Osteoblast (primary cell): Measurements from ENCODE around the gene ABCB8. TPM values are rescaled to one million over a fixed set of nuclear protein-coding genes. Genes with fewer than 3 reads are reported as not detected.

Source experiments
- DNase-seq: peaks from one replicate; pipeline ENCODE4 v3.0.0; 2011; ENCODE audit warnings: low spot score, mixed read lengths; ENCODE audit not compliant: insufficient read length; ENCODE audit errors: missing footprints
- H2AFZ ChIP-seq: 2 replicates; pipeline ENCODE4 v1.6.0; 2011; ENCODE audit warnings: mild to moderate bottlenecking, low read length
- H3K27ac ChIP-seq: 2 replicates; pipeline ENCODE4 v1.5.1; 2011; ENCODE audit warnings: mild to moderate bottlenecking, low read depth, low read length, moderate library complexity
- H3K27me3 ChIP-seq: 2 replicates; pipeline ENCODE4 v1.6.0; 2012; ENCODE audit warnings: mild to moderate bottlenecking, control low read depth, inconsistent platforms, low read length, moderate library complexity; ENCODE audit not compliant: insufficient read depth
- H3K36me3 ChIP-seq: 2 replicates; pipeline ENCODE4 v1.5.1; 2011; ENCODE audit warnings: mild to moderate bottlenecking, low read length, control low read depth, moderate library complexity; ENCODE audit not compliant: insufficient read depth
- H3K4me1 ChIP-seq: 2 replicates; pipeline ENCODE4 v1.5.1; 2011; ENCODE audit warnings: mild to moderate bottlenecking, low read length, control low read depth, moderate library complexity; ENCODE audit not compliant: insufficient read depth
- H3K4me2 ChIP-seq: 2 replicates; pipeline ENCODE4 v1.6.0; 2011; ENCODE audit warnings: mild to moderate bottlenecking, low read length; ENCODE audit not compliant: insufficient read depth
- H3K4me3 ChIP-seq: fragments of 200-600 bp; sonication (generic); 3 replicates; pipeline ENCODE4 v1.5.1; 2012; ENCODE audit warnings: mild to moderate bottlenecking, low read length, inconsistent platforms; ENCODE audit not compliant: insufficient read depth
- H3K79me2 ChIP-seq: 2 replicates; pipeline ENCODE4 v1.6.0; 2012; ENCODE audit warnings: mild to moderate bottlenecking, low read length, control low read depth, inconsistent platforms; ENCODE audit not compliant: insufficient read depth
- H3K9me3 ChIP-seq: 2 replicates; pipeline ENCODE4 v1.5.1; 2011; ENCODE audit warnings: low read depth, low read length, control low read depth
- H4K20me1 ChIP-seq: 2 replicates; pipeline ENCODE4 v1.6.0; 2012; ENCODE audit warnings: mild to moderate bottlenecking, low read length, control low read depth; ENCODE audit not compliant: insufficient read depth
- total RNA-seq: library from RNA; depleted of rRNA; stranded (reverse); fragments of >200 nt; gene quantifications from 2 replicates; pipeline ENCODE4 v1.2.3, GENCODE V29; 2012
- TF ChIP-seq, protein P1 (sequence below): IDR thresholded peaks from 2 replicates; pipeline ENCODE4 v1.5.1; 2011; ENCODE audit warnings: mild to moderate bottlenecking, low read depth, low read length, moderate library complexity; ENCODE audit errors: extremely low read depth

The ABCB8 gene
- total RNA-seq, 1 donor: 32.6 TPM

DNA sequence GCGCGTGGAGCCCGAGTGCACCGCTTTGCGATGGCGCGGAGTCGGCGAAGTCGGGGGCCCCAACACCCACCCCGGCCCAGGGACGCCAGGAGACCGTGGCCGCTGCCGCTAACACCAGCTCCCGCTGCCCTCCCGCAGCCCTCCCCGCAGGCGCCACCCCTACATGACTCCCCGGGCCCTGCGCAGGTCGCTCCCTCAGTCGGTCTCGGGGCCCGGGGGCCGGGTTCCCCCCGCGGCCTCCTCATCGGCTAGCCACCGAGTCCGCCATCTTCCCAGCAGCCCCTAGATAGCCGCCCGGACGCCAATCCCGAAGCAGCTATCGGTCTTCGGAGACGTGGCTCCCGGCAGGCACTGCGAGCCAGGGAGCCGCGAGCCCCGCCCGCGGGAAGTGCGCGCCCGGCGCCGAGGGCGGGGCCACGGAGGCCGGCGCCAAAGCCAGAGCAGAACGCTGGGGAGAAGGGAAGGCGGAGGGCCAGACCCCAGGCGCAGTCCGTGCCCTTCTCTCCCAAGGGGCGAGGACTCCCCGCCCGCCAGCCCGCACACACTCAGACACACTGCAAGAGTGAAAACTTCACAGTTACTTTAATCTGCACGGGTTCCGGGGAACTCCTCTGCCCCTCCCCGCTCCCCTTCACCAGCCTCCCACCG, 52.4 kb downstream of the ABCB8 start, which contains the start of gene FASTK:
FASTK (minus strand) TSS at position 288 of the 648 bp plus-strand sequence; CDS start at position 245, 43 bp downstream.
- peak within 1 kb of the TSS; percentile 95 for H3K4me2 ChIP-seq
- peak; percentile 100 for DNase-seq
- TF ChIP-seq, protein P1, sequence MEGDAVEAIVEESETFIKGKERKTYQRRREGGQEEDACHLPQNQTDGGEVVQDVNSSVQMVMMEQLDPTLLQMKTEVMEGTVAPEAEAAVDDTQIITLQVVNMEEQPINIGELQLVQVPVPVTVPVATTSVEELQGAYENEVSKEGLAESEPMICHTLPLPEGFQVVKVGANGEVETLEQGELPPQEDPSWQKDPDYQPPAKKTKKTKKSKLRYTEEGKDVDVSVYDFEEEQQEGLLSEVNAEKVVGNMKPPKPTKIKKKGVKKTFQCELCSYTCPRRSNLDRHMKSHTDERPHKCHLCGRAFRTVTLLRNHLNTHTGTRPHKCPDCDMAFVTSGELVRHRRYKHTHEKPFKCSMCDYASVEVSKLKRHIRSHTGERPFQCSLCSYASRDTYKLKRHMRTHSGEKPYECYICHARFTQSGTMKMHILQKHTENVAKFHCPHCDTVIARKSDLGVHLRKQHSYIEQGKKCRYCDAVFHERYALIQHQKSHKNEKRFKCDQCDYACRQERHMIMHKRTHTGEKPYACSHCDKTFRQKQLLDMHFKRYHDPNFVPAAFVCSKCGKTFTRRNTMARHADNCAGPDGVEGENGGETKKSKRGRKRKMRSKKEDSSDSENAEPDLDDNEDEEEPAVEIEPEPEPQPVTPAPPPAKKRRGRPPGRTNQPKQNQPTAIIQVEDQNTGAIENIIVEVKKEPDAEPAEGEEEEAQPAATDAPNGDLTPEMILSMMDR: no peak
- peaks cover 18% of the 10 kb centered on the region for H4K20me1 ChIP-seq
- peaks cover 41% of the 10 kb centered on the region for H3K79me2 ChIP-seq
- H3K27ac ChIP-seq: peak within 1 kb of the TSS; percentile 66
- H3K27me3 ChIP-seq: no peaks in the 10 kb centered on the region
- no peaks in the 10 kb centered on the region for H3K9me3 ChIP-seq
- H3K36me3 ChIP-seq: peaks cover 10% of the 10 kb centered on the region
- peaks cover 36% of the 10 kb centered on the region for H3K4me1 ChIP-seq
- H2AFZ ChIP-seq: peak within 1 kb of the TSS; percentile 85
- H3K4me3 ChIP-seq: peak within 1 kb of the TSS; percentile 95

DNA sequence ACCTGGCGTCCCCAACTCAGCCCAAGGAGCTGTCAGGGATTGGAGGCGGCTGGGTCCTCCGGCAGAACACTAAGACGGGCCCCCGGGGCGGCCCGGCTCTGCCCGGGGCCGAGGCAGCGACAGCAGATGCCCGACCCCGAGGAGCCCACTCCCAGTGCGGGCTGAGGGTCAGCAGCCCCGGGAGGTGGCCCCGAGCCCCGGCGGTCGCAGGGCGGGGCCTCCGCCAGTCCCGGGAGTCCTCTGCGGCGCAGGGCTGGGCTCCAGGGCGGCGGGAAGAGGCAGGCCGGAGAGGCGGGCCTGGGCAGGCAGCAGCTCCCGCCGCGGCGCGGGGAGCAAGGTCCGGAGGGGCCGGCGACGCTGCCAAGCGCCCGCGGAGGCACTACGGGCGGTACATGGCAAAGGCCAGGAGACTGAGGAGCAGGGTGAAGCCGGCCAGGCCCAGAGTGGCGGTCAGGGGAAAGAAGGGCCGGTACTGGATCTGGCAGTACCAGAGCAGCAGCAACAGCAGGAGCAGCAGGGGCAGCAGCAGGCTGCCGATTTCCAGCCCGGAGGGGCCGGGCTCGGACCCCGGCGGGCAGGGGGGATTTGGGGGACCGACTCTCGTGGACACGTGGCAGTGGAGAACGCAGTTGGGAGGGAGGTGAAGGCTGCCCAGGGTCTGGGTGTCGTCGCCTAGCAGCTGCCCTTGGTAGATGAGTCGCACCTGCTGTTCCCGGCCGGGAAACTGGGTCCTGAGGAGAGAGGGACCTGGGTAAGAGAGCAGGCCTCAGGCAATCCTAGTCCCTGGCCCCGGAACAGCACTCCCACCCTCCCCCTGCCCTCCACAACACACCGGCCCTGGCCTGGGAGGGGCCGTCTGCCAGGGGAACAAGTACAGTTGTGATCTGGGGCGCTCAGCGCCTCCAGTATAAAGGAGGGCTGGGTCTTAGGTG, 53.2 kb downstream of the ABCB8 start:
- no peaks in the 10 kb centered on the region for H3K27me3 ChIP-seq
- peak overlapping the region; percentile 95 for H3K4me2 ChIP-seq
- peak overlapping the region; percentile 51 for H2AFZ ChIP-seq
- peaks cover 18% of the 10 kb centered on the region for H4K20me1 ChIP-seq
- peaks cover 41% of the 10 kb centered on the region for H3K79me2 ChIP-seq
- H3K9me3 ChIP-seq: no peaks in the 10 kb centered on the region
- DNase-seq: peak; percentile 94
- H3K4me1 ChIP-seq: peaks cover 36% of the 10 kb centered on the region
- TF ChIP-seq, protein P1: no peak
- H3K4me3 ChIP-seq: peak overlapping the region; percentile 95
- peaks cover 4% of the 10 kb centered on the region for H3K36me3 ChIP-seq
- H3K27ac ChIP-seq: peak overlapping the region; percentile 66

- Histone ChIP-seq H3K4me2 (peak overlapping the region; percentile 95), H3K9me3 (no peaks in the 10 kb centered on the region), H4K20me1 (peaks cover 11% of the 10 kb centered on the region), H3K4me1 (peaks cover 36% of the 10 kb centered on the region), H3K36me3 (peaks cover 4% of the 10 kb centered on the region), H3K27me3 (no peaks in the 10 kb centered on the region), H3K79me2 (peaks cover 47% of the 10 kb centered on the region), H3K27ac (peak overlapping the region; percentile 66), H2AFZ (peak overlapping the region; percentile 78), H3K4me3 (peak overlapping the region; percentile 95)
- TF ChIP-seq, protein P1: no peak
- DNase-seq: peak; percentile 91
Observed at GRCh38 chr7:151082141-151083070, 54.2 kb downstream of the ABCB8 start.
